ENCODE measurements around the gene RNF213. TPM values are rescaled to one million over a fixed set of nuclear protein-coding genes. Genes with fewer than 3 reads are reported as not detected.

Gene RNF213
- total RNA-seq, 4 donors from 2014 or later = 90.5 to 186 (median 142) TPM

GRCh38 chr17:80387071-80387470 lies 126.4 kb downstream of the RNF213 start:
- H3K27ac ChIP-seq = no peak overlapping the region
- no peak for TF ChIP-seq CTCF (IDR thresholded peaks at IDR 0.05)
- TF ChIP-seq POLR2A (IDR thresholded peaks at IDR 0.05) = no peak
- H3K4me3 ChIP-seq = no peak overlapping the region
- H3K27me3 ChIP-seq = no peaks in the 10 kb centered on the region
- H3K36me3 ChIP-seq = no peaks in the 10 kb centered on the region
- no peaks in the 10 kb centered on the region for H3K9me3 ChIP-seq
- intact Hi-C loops (cut with DNase I; ENCODE audit: low total_unique reads) = no loop called here
- no peaks in the 10 kb centered on the region for H3K4me1 ChIP-seq
- DNase-seq = no peak

DNA sequence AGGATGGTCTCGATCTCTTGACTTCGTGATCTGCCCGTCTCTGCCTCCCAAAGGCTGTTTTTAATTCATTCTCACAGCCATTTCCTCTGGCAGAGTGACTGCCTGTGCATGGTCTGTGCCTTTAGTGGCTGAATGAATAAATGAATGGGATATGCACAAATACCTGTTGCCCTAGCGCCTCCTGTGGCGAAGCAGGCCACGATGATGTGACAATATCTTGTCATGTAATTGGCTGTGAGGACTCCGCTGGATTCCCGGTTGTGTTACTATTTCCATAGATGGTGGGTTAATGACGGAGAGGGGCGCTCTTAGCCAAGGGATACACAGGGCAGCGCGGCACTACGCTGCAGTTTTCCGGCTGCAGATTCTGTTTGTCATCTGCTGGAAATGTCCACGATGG lies 127.5 kb downstream of the RNF213 start:
- no peaks in the 10 kb centered on the region for H3K9me3 ChIP-seq
- intact Hi-C loops (cut with DNase I; ENCODE audit: low total_unique reads) = no loop called here
- no peak for DNase-seq
- no peak overlapping the region for H3K27ac ChIP-seq
- H3K36me3 ChIP-seq = no peaks in the 10 kb centered on the region
- H3K4me1 ChIP-seq = no peaks in the 10 kb centered on the region
- H3K4me3 ChIP-seq = no peak overlapping the region
- no peak for TF ChIP-seq CTCF (IDR thresholded peaks at IDR 0.05)
- TF ChIP-seq POLR2A (IDR thresholded peaks at IDR 0.05) = no peak
- H3K27me3 ChIP-seq = no peaks in the 10 kb centered on the region

DNA sequence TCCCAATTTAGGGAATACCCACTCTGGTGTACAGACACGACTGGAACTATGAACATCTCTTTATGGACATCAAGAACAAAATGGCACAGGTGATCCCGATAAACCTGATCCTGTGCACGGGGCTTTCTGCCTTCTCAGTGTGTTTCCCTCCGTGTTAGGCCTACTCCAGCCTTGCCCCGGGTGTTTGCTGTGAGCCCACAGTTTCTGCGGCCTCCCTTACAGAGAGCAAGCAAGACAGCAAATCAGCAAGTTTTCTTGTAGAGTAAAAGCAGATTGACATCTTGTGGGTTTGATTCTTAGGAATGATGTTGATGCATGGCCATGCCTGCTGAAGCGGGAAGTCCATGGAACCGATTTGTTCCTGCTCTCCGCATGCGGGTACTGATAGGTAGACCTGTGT lies 127.9 kb downstream of the RNF213 start:
- H3K9me3 ChIP-seq = no peaks in the 10 kb centered on the region
- intact Hi-C loops (cut with DNase I; ENCODE audit: low total_unique reads) = no loop called here

GRCh38 chr17:80389011-80389995 lies 128.7 kb downstream of the RNF213 start:
- no peak for DNase-seq
- TF ChIP-seq POLR2A (IDR thresholded peaks at IDR 0.05) = no peak
- no peak for TF ChIP-seq CTCF (IDR thresholded peaks at IDR 0.05)
- Histone ChIP-seq H3K27ac (no peak overlapping the region), H3K36me3 (no peaks in the 10 kb centered on the region), H3K9me3 (no peaks in the 10 kb centered on the region), H3K4me1 (no peaks in the 10 kb centered on the region), H3K4me3 (no peak overlapping the region), H3K27me3 (no peaks in the 10 kb centered on the region)
- intact Hi-C loops (cut with DNase I; ENCODE audit: low total_unique reads) = no loop called here

More for the DNA sequence above, 127.9 kb downstream of the RNF213 start:
- no peak for TF ChIP-seq CTCF (IDR thresholded peaks at IDR 0.05)
- TF ChIP-seq POLR2A (IDR thresholded peaks at IDR 0.05) = no peak
- Histone ChIP-seq H3K4me1 (no peaks in the 10 kb centered on the region), H3K4me3 (no peak overlapping the region), H3K27ac (no peak overlapping the region), H3K27me3 (no peaks in the 10 kb centered on the region), H3K36me3 (no peaks in the 10 kb centered on the region)
- DNase-seq = no peak

DNA sequence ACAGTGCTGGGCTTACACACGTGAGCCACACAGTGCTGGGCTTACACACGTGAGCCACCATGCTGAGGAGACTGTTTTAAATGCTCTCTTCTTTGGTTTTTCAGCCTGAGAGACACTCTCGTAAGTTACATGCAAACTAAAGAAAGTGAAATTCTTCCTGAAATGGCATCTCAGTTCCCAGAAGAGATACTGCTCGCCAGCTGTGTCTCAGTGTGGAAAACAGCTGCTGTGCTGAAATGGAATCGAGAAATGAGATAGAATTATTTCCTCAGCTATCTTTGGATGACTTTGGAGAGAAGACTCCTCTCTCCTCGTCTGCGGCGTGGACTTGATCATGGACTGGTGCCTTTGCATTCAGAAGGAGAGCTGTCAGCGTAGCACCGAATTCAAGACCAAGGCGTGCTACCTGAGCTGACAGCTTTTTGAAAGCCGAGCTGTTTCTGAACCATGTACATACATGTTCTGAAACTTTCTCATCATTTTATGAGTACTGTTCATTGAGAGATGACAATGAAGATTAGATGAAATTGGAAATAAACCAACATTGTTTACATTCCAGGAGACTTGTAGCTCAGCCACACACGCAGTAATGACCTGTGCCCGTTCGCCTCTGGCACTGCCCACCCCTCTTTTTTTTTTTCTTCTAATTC lies 132.7 kb downstream of the RNF213 start:
- TF ChIP-seq CTCF (IDR thresholded peaks at IDR 0.05) = no peak
- TF ChIP-seq POLR2A (IDR thresholded peaks at IDR 0.05) = no peak
- H3K27me3 ChIP-seq = no peaks in the 10 kb centered on the region
- no peak overlapping the region for H3K4me3 ChIP-seq
- no peaks in the 10 kb centered on the region for H3K36me3 ChIP-seq
- no peak for DNase-seq
- peak overlapping the region in 1 of 2 donors; percentile 56 for H3K27ac ChIP-seq
- intact Hi-C loops (cut with DNase I; ENCODE audit: low total_unique reads) = no loop called here
- peaks cover 0 to 9% of the 10 kb centered on the region in 2 donors for H3K4me1 ChIP-seq
- H3K9me3 ChIP-seq = no peaks in the 10 kb centered on the region
